Right atrium auricular region (tissue), 2 donors: Measurements from ENCODE around the gene DENND1A. TPM values are rescaled to one million over a fixed set of nuclear protein-coding genes. Genes with fewer than 3 reads are reported as not detected.

Experiments
- DNase-seq: peaks from one replicate; pipeline ENCODE4 v3.0.0-alpha.2; 2019; ENCODE audit warnings: low spot score
- H3K27ac ChIP-seq, 2 donors: fragments of 200-600 bp; sonication (generic); 1 replicate in 1 of 2; 2 replicates in 1 of 2; pipeline ENCODE4 v1.5.1; 2016 to 2019
- H3K27me3 ChIP-seq, 2 donors: fragments of 200-600 bp; sonication (generic); one replicate each; pipeline versions ENCODE4 v1.5.1 to v1.6.0; 2017 to 2019
- H3K36me3 ChIP-seq: fragments of 200-600 bp; sonication (generic); one replicate; pipeline ENCODE4 v1.5.1; 2016
- H3K4me1 ChIP-seq, 2 donors: fragments of 200-600 bp; sonication (generic); one replicate each; pipeline versions ENCODE4 v1.5.1 to v1.6.0; 2017 to 2019
- H3K4me3 ChIP-seq, 2 donors: fragments of 200-600 bp; sonication (generic); 1 replicate in 1 of 2; 2 replicates in 1 of 2; pipeline ENCODE4 v1.5.1; 2017 to 2019; ENCODE audit warnings: mild to moderate bottlenecking in 1 of 2, moderate library complexity in 1 of 2
- H3K9me3 ChIP-seq, 2 donors: fragments of 200-600 bp; sonication (generic); one replicate each; pipeline ENCODE4 v1.5.1; 2019
- total RNA-seq, 2 donors: library from RNA; depleted of rRNA; stranded (reverse); fragments of >200 nt; gene quantifications; one replicate each; pipeline ENCODE4 v1.1.0, GENCODE V29; 2016
- TF ChIP-seq, protein P1 (sequence below), 2 donors: fragments of 200-600 bp; sonication (generic); IDR thresholded peaks; one replicate each; pipeline ENCODE4 v1.5.1; 2019; ENCODE audit warnings: antibody characterized with exemption in 2 of 2

The DENND1A gene
- total RNA-seq, 2 donors from 2014 or later = 14.9 to 23.6 TPM

DNA sequence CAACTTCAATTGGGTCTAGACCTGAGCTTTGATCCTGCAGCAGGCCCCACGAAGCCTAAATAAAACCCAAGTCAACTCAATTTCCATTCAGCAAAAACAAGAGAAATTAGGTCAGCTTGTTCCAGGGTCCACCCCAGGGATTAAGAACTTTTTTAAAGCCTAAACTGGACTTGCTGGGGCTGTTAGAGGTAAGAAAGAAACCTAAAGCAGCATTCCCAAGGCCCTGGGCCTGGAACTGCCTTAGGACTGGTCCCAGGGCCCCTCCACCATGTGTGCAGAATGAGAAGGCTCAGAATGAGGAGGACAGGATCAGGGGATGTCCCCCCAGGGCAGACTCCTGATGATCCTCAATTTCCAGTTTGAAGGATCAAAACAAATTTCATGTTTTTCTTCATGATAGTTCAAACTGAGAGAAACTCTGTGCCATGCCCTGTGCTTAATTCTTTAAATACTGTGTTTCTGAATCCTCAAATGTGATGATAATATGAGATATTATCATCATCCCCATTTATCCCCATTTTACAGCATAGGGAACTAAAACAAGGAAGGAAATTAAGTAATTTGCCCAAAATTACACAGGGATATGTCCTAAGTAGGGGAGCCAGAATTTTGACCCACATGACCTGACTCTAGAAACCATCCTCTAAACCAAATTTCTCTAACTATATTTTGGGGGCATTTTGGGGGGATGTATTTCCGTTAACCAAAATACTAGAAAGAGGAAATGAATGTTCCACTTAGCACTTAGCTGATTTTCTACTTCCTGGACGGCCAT, 64.5 kb downstream of the DENND1A start:
- H3K9me3 ChIP-seq = no peaks in the 10 kb centered on the region
- H3K27me3 ChIP-seq = no peaks in the 10 kb centered on the region
- no peak overlapping the region for H3K4me3 ChIP-seq
- TF ChIP-seq, protein P1, sequence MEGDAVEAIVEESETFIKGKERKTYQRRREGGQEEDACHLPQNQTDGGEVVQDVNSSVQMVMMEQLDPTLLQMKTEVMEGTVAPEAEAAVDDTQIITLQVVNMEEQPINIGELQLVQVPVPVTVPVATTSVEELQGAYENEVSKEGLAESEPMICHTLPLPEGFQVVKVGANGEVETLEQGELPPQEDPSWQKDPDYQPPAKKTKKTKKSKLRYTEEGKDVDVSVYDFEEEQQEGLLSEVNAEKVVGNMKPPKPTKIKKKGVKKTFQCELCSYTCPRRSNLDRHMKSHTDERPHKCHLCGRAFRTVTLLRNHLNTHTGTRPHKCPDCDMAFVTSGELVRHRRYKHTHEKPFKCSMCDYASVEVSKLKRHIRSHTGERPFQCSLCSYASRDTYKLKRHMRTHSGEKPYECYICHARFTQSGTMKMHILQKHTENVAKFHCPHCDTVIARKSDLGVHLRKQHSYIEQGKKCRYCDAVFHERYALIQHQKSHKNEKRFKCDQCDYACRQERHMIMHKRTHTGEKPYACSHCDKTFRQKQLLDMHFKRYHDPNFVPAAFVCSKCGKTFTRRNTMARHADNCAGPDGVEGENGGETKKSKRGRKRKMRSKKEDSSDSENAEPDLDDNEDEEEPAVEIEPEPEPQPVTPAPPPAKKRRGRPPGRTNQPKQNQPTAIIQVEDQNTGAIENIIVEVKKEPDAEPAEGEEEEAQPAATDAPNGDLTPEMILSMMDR (IDR thresholded peaks at IDR 0.05) = no peak
- peak overlapping the region; percentile 24 to 41 for H3K27ac ChIP-seq
- H3K36me3 ChIP-seq = no peaks in the 10 kb centered on the region
- no peak for DNase-seq
- H3K4me1 ChIP-seq = peaks cover 0 to 21% of the 10 kb centered on the region in 2 donors

DNA sequence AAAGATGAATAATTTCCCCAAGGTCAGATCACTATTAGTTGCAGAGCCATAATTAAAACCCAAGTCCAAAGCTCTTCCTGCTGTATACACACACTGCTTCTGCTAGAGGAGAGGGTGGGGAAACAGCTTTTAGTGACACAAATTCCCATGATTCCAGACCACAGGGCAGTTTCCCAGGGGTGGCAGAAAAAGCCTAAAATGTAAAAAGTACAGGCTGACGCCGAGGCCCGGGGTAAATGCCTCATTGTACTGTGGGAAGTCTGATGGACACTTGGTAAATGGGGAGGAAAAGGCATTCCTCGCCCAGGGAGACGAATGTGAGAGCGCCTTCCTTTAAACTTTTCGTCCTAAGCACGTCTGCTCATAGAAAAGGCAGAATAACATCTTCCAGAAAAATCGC, 65.7 kb downstream of the DENND1A start:
- Histone ChIP-seq H3K27ac (no peak overlapping the region), H3K9me3 (no peaks in the 10 kb centered on the region), H3K4me1 (peaks cover 0 to 21% of the 10 kb centered on the region in 2 donors), H3K4me3 (no peak overlapping the region), H3K36me3 (no peaks in the 10 kb centered on the region), H3K27me3 (no peaks in the 10 kb centered on the region)
- DNase-seq = no peak
- TF ChIP-seq, protein P1 (IDR thresholded peaks at IDR 0.05) = no peak

DNA sequence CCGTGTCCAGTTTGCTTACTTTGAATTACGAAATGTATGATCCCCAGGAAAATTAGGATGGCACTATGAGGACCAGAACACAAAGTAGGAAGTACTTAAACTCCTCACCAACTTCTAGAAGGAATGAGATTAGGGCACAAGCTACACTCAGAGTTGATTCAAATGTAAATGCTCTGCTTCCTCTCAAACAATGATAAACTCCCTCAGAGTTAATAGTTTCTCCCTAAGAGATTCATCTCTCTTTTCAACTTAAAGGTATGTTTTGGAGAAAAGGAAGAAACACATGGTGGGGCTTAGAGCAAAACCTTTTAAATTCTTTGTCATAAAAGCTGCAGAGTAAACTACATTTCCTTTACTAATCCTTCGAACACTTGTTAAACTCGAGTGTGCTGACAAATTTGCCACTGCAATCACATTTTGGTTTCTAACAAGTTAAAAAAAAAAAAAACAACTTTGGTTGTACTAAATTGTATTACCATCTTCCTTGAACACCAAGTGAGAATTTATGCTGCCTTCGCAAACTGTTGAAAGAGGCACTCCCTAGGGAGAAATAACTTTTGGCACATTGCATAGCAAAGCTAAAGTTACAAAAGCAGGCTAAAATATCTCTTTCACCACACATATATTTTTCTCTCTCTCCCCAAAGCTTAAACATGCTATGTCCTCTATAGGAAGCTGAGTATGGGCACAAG, 66.6 kb downstream of the DENND1A start:
- TF ChIP-seq, protein P1 (IDR thresholded peaks at IDR 0.05) = no peak
- DNase-seq = no peak
- peaks cover 0 to 21% of the 10 kb centered on the region in 2 donors for H3K4me1 ChIP-seq
- no peaks in the 10 kb centered on the region for H3K27me3 ChIP-seq
- no peaks in the 10 kb centered on the region for H3K36me3 ChIP-seq
- H3K27ac ChIP-seq = no peak overlapping the region
- no peaks in the 10 kb centered on the region for H3K9me3 ChIP-seq
- H3K4me3 ChIP-seq = no peak overlapping the region

DNA sequence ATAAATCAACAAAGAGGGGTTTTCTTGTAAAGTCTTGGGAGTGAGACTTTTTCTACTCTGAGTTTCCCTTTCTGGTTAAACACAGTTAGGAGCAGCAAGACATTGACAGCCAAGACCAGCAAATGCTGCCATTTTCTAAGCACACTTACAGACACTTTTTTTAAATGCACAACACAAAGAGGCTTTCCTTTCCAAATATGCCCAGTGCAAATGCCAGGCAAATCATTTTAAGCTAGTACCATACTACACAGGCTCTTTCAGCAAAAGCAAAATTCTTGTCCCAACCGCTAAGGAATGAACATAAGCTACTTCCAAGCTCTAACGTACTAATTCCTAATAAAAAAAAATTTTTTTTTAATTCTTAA, 68.2 kb downstream of the DENND1A start:
- Histone ChIP-seq H3K9me3 (no peaks in the 10 kb centered on the region), H3K4me1 (peaks cover 0 to 21% of the 10 kb centered on the region in 2 donors), H3K4me3 (no peak overlapping the region), H3K27me3 (no peaks in the 10 kb centered on the region), H3K27ac (no peak overlapping the region), H3K36me3 (no peaks in the 10 kb centered on the region)
- no peak for DNase-seq
- TF ChIP-seq, protein P1 (IDR thresholded peaks at IDR 0.05) = no peak

DNA sequence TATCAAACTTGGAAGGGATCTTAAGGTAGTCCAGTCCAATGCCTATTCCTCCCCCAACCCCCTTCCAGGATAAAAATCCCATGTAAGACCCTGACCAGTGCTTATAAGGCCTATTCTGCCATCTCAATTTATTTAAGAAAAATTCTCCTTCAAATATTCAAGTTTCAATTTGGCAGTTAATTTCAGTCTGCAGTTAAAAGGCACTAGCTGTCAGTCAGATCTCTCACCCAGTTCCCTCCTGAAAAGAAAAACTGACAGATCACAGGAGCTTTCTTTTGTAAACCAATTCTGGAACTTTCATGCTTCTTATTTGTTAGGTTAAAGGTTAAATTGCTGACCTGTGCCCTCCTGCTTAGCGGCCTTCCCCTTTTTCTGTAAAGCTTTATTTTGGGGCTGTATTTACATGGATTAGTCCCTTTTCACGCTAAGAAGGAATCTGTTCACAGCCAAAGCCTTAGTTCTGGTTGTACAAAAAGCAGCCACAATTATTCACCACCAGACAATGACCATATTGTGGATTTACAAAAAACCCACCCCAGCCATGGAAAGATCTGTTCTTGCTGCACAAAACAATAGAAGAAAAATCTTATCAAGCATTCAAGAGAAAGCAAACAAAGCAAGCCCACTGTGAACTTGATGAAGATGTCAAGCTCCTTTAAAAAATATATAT, 68.7 kb downstream of the DENND1A start:
- no peaks in the 10 kb centered on the region for H3K9me3 ChIP-seq
- no peak for DNase-seq
- H3K27me3 ChIP-seq = no peaks in the 10 kb centered on the region
- H3K4me3 ChIP-seq = no peak overlapping the region
- no peak overlapping the region for H3K27ac ChIP-seq
- H3K4me1 ChIP-seq = peaks cover 0 to 21% of the 10 kb centered on the region in 2 donors
- no peaks in the 10 kb centered on the region for H3K36me3 ChIP-seq
- TF ChIP-seq, protein P1 (IDR thresholded peaks at IDR 0.05) = no peak
